HG03135 (cell line): Measurements from ENCODE around the gene ELK3.
A peak's percentile ranks its signal among the peaks of the same experiment; 100 is the strongest.

Experiments
- ATAC-seq: cut with Tn5 transposase; IDR thresholded peaks from one replicate; pipeline ENCODE4 v1.9.1; 2021; ENCODE audit warnings: mild to moderate bottlenecking, moderate library complexity; ENCODE audit not compliant: unreplicated experiment

ELK3 gene

DNA sequence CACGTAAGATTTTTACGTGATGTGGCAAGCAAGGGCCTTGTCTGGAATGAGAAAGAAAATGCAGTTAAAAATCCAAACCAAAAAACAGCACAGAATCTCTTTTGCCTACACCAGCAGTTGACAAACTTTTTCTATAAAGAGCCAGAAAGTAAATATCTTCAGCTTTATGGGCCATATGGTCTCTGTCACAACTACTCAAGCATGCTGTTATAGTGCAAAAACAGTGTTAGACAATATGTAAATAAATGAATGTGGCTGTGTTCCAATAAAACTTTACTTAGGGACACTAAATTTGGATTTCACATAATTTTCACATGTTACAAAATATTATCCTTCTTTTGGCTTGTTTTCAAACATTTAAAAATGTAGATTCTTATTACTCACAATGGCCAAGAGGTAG is 6.2 kb upstream of the ELK3 start:
- no peak for ATAC-seq

DNA sequence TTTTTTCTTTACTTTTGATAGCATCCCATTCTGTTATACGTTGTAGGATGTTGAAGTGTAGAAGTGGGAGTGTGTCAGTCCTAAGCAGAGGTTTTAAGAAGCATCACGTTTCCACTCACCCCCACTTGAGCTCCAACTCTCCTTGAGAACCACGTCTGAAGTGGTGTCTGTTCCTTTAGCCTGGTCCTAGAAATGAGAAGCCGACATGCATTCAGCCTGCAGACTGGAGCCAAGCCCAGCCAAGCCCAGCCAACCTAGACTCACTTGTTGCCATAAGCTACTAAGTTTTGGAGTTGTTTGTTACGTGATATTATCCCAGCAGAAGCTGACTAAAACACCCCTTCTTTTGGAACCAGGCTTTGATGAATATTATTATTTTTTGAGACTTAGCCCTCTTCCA is 4.4 kb upstream of the ELK3 start:
- ATAC-seq = no peak

DNA sequence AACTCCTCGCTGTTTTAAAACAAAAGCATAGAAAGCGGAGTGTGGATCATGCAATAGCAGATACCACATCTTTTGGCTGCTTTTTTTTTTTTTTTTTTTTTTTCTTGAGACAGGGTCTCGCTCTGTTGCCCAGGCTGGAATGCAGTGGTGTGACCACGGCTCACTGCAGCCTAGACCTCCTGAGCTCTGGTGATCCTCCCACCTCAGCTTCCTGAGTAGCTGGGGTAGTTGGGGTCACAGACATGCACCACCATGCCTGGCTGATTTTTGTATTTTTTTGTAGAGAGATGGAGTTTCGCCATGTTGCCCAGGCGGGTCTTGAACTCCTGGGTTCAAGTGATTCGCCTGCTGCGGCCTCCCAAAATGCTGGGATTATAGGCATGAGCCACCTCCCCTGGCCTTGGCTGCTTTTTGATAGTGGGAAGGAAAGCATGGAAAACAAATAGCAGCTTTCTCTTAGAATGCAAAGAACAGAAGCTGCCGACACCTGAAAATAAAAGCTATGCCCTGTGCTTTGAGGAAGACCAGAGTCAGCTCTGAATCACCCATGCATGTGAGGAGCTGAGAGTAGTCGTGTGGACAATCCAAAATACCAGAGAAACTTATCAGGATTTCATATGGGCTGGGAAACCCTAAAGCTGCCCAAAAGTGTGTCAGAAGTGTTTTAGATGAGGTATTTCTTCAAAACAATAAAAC is 3.6 kb upstream of the ELK3 start:
- ATAC-seq = no peak

DNA sequence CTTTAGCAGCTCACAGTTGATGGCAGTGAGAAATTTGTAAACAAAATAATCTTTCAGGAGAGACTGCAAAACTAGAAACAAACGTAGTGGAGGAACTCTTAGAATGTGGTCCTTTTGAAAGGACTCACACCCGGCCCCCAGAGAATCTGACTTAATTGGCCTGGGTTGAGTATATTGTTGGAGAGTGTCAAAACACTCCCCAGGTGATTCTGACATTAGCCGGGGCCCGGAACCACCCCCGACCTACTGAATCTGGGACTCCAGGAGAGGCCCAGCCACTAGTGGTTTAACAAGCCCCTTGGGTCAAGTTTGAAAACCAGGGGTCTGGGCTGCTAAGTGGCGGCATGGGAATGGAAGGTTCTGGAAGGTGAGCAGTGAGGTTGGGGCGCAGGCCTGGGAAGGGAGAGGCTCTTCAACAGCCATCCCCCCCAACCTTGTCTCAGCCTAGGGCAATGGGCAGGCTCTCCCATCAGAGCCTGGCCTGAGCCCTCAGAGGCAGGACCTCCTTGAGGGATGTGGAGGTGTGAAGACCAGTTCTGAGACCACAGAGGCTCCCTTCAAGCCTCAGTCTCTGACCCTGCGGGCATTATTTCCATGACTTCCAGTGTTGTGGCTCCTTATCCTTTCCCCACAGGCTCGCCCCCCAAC is 1.1 kb upstream of the ELK3 start:
- no peak for ATAC-seq

DNA sequence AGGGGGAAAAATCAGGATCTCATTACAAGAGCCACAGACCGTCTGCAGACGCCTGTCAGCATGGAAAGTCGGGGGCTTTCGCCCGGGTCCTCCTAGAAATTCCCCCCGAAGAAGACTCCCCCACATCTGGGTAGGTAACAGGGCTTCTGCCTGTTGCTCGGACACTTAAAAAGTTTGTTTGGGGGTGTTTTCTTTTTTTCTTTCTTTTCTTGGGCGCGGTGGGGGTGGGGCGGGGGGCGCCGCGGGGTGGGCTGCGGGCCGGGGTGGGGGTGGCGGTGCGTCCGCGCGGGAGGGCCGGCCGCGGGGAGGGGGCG is 358 bp downstream of the ELK3 start:
- peak; percentile 7 for ATAC-seq

DNA sequence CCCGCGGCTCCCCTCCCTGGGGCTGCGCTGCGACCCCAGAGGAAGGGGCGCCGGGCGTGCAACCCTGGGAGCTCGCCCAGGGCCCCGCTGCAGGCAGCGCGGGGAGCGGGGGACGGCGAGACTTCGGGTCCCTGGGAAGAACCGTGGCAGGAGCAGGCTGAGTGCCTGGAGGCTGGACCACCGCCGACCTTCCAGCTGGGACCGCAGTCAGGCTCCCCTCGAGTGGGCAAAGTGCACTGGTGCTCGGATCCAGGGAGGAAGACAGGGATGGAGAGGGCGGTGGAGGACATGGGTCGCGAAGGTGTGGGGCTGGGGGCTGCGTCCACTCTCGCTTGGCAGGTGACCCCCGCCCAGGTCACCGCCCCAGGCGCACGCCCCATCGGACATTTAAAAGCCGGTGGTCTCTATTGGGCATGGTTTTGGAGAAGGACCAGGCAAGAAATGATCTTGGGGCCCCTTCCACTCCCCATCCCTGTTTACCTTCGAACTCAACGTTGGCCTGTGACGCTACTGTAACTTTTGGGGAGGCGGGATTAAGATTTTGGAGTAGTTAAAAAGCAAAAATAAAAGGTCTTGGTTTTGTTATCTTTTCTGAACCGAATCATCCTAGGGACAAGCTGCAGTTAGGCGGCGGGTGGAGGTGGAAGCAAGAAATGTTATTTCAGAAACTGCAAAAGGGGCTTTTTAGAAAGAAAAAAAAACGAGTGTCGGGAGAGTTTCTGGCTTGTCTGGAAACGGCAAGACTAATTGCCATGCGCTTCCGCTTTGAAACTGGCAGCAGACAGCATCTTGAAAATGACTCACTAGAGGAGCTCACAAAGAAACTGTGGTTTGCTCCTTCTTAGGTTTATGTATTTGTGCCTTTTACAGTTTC is 1.0 kb downstream of the ELK3 start:
- ATAC-seq = peak; percentile 73

DNA sequence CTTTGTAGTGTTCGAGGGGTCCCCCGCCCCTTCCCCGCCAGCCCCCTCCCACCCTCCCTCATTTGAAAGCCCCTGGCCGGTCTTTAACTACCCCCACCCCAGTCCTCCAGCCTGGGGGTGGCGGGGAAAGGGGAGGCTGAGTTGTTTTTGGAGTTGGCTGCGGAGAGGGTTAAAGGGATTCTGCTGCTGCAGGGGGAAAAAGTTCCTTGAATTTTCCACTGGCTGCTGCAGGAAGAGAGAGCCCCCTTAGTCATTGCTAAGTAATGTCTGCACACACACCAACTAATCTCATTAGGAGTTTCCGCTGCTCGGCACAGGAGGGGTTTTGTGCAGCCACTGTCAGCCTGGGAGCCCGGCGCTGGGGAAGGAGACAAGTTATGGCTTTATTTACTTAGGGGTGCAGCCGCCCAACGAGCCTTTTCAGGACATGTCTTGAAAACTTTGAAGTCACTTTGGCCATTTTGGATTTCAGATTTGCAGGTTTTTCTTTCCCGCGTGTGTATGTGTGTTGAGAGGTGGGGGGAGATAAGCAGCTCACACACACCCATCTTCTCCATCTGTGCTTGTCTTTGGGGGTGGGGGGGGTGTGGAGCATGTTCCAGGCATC is 1.8 kb downstream of the ELK3 start:
- no peak for ATAC-seq

DNA sequence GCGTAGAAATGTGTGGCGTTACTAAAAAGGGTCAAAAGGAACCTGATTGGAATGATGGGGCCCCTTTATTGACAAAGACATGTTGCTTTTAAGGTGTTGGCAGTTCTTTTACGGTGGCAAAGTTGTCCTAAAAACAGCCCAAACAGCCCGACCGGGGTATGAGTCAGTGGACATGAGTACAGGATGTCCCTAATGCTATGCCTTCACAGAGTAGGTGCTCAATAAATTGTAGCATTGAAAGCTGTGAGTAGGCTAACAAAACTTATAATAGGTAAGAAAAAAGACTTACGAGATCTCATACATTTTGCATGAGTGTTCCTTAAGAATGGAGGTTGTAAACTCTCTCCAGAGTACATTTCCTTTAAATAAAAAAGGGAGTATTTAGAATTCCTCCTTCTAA is 2.6 kb downstream of the ELK3 start:
- ATAC-seq = no peak

DNA sequence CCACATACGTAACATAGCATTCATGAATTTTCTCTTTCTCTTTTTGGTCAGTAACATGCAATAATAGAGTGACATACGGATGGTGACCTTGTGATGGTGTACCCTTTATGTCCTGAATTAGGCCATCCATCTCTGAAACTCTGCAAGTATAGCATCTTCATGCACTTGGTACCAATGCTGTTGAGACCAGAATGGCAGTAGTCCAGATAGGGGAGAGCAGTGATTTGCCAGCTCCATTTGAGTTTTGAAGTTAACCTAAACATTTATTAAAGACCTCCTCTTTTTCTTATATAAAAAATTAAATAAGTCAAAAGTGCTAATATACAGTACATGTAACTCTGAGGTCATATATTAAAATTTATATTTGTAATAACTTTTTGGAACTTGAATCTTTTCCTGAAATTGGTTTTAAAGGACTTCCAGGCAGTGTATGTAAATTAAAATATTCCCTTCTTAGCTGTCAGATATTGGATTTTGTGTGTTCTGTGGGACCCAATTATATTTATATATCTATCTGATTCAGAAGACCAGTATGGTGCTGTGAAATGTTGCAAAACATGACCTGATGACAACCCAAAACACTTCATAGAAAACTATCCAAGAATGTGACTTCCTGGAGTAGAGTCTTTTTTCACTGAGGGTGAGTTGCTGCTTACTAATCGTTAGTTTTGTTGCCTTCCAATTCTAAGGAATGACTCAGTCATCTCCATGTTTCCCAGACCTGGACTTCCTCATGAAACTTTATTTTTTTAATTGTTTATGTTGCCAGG is 3.5 kb downstream of the ELK3 start:
- no peak for ATAC-seq

DNA sequence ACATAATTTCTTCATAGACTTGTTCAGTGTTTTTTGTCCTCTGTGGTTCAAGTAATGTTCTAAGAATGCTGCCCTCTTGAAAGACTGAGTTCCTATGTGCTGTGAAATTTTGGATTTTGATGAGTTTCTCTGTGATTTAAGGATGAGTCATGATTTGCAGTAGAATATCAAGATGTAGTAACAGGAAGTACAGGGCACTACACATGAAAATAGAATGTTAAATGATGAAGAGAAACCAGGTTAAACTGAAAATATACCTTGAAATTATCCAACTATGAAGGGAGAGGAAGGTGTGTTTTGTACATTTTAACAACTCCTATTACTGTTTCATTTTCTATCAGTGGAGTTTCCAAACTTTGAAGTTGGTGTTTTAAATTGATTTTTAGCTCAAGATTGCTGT is 4.8 kb downstream of the ELK3 start:
- ATAC-seq = no peak

DNA sequence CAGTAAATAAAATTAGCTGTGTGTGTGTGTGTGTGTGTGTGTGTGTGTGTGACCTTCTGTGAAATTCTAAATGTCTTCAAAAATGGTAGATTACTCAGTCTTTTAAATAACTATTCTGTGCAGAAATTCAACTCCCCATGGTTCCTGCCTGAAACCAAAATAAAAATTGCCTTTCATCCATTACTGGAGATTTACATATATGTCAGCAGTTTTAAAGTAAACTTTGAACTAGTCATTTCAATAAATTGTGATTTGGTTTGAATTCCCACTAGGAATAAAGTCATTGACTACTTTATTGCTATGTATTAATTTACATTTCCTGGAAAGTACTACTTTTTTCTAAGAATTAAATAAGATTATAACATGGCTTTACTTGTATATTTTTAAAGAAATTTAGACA is 5.3 kb downstream of the ELK3 start:
- ATAC-seq = no peak

DNA sequence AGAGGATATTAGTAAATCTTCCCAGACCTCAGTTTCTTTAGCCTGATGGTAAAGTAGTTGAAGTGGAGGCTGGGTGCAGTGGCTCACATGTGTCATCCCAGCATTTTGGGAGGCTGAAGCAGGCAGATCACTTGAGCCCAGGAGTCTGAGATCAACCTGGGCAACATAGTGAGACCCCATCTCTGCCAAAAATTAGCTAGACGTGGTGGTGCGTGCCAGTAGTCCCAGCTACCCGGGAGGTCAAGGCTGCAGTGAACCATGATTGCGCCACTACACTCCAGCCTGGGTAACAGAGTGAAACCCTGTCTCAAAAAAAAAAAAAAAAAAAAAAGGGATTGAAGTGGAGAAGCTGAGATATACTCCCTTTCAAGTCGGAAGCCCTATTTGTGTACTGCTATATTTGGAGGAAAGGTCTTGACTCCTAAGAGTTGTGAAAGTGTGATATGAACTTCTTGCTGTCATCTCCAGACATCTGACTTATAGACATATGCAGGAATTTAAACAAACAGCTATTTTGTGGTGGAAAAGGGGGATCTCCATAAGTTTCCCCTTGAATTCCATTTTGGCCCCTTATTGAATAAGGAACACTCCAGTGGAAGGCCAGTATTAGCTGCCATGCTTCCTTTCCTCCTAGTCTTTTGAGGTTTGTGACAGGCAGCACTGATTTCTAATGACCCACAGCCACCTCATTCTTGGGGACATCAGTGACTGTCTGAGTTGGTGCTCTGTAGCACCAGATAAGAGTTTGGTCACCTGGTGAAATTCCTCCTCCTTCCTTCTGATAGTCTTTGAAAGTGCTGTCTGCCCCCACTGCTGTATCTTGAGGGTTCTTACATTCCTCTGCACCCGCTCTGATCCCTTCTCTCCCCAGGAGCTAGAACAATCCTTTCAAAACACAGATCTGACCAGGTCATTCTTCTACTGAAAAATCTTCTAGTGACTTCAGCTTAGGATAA is 7.4 kb downstream of the ELK3 start:
- ATAC-seq = no peak

DNA sequence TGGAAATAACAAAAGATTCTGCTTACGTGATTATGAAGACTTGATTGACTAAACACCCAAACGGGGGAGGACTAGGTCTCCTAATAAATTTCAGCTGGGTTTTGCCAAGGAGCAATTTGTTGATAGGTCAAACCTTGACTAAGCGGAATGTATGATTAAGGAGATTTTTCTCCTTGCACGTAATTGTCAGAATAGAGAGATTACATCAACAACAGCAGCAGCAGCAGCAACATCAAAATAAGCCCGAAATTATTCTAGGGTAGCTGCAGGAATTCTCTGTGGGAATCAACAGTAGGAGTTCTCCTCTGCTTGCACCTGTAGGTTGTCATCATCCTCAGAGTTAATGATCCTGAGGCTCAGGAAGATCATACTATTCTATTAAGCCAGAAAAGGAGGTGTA is 10.2 kb downstream of the ELK3 start:
- no peak for ATAC-seq

DNA sequence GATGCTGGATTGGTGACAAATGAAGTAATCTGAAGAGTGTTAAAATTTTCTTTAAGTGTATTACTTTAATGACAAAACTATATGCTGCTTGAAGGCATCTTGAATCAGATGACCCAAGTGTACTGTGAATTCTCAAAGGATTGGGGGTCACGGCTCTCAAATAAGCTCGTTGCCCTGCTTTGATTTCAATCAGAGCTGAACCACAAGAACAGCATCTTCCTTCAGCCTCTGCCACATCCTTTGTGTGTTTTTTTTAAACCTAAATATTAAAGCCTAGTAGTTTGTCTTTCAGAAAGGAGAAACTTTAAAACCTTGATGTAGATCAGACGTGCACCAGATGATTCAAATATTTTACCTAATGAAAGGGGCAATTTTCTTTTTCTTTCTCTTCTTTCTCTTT is 11.7 kb downstream of the ELK3 start:
- ATAC-seq = no peak

DNA sequence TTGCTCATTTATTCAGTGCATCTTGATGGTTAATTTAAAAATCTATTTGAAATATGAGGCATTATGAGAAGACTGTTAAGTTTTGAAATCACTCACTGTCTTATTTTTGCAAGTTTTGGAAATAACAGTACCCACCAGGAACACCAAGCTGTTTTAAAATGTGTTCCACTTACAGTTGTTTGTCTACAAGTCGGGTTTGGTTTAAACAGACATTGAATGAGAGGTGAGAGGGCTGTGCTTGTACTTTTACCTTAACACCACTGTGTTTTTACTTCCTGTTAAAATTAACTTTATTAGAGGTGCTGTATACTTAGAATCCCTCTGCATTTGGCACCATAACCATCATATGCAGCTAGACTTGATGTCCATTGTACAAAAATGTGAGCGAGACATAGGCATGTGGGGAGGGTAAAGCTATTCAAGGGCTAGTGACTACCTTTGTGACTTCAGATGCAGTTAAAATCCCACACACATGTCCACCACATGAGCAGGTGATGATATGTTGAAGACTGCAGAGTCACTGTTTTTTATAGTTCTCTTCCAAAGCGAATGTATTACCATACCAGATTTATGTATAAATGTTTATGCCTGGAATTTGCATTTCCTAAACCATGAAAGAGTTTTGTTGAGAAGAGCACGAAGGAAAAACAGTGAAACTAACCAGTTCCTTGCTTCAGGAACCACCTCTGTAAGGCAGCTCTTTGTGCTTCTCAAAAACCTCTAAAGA is 12.9 kb downstream of the ELK3 start:
- ATAC-seq = no peak

DNA sequence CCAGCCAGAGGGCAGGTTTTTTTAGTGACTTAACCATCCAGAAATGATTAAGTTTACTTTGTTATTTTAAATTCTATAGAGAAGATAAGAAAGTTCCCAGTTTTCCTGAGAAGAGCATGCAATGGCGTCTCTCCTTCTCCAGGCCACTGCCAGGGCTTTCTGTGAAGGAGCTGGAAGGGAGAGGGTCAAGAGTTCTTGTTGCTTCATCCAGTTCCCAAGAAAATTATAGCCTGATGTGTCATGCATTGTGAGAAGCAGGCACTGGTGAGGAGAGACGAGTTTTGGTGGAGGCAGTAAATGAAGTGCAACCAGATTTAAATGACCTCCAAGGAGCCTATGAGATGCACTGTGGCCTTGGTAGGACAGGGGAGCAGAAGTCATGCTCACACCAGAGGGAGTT is 14.2 kb downstream of the ELK3 start:
- ATAC-seq = no peak

DNA sequence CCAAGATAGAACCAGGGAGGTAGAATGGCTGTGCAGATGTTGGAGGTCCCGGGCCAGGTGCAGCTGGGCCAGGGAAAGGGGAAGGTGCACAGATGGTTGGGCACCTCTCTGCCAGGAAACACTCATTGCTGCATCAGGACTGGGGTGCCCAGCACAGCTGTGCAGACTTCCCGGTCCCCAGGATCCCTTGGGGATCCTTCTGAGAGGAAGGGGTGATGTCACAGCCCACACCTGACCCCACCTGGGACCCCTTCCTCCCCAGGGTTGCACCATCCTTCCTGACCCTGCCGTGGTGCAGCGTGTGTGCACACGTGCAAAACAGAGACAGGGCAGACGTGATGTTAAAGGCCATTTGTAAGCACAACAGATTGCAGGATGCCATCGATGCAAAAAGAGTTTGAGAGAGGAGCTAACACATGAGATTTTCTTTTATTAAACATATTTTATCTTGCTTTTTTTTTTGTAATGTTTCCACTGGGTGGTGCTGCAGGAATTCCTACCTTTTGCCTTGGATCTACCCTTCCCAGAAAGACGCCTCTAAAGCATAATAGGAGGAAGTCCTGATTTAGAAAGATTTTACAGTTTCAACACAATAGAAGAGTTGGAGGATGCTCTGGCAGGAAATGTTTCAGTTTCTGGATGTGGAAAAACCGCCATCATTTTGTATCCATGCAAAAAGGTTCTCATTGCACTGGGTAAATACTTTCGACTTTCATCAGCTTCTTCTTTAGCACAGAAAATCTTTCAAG is 14.8 kb downstream of the ELK3 start:
- ATAC-seq = no peak

DNA sequence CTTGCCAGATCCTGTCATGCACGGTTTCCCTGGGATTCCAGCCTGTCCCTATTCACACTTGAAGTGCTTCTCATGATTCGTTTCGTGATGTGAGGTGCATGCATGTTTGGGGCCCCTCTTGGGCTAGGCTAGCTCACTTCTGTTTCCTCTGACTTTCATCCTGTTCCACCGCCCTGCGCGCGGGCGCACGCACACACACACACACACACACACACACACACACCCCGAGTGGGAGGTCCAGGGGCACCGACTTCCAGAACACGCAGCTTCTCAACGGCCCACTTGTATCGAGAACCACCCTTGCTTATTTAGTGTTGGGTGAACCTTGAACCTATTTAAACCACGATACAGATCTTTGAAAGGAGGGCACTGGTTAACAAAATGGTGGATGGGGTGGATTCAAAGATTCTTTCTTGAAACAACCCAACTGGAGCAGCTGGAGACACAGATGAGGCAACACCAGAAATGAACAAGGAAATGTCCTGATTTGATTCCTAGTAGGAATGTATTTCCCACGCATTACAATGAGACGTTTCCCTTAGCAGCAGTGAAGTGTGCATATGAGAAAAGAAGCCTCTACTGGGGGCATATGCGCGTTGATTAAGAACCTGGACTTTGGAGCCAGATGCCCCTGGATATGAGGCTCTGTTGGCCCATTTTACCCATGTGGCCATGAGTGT is 16.3 kb downstream of the ELK3 start:
- ATAC-seq = no peak
